NAMALWA (cell line): ENCODE results near the gene OLFML2A.
"Not testable (repeated sequence)": the region's sequence is repeated elsewhere in the genome, so short reads cannot be mapped to it uniquely, and the experiment has no call there.

Source experiments
- DNase-seq: peaks from one replicate; pipeline ENCODE4 v3.0.0-alpha.2; 2015; ENCODE audit warnings: low spot score

OLFML2A gene

GRCh38 chr9:124776954-124777648, at the start of gene OLFML2A:
OLFML2A (plus strand) TSS chr9:124777133; CDS start chr9:124777271, 138 bp downstream.
- DNase-seq = no peak

GRCh38 chr9:124730772-124731171, 46.2 kb upstream of the OLFML2A start:
- DNase-seq = no peak

- DNase-seq = peak; percentile 45
Observed at GRCh38 chr9:124733964-124734740, 42.8 kb upstream of the OLFML2A start.

GRCh38 chr9:124734741-124735083, 42.2 kb upstream of the OLFML2A start:
- DNase-seq = peak; percentile 34

- no peak for DNase-seq
Observed at GRCh38 chr9:124735121-124735520, 41.8 kb upstream of the OLFML2A start.

- DNase-seq = not testable (repeated sequence)
Observed at GRCh38 chr9:124738075-124738474, 38.9 kb upstream of the OLFML2A start.

- DNase-seq = no peak
Observed at GRCh38 chr9:124739360-124739759, 37.6 kb upstream of the OLFML2A start.

GRCh38 chr9:124741149-124741548, 35.8 kb upstream of the OLFML2A start:
- no peak for DNase-seq

- no peak for DNase-seq
Observed at GRCh38 chr9:124741662-124742061, 35.3 kb upstream of the OLFML2A start.

GRCh38 chr9:124742940-124743339, 34.0 kb upstream of the OLFML2A start:
- no peak for DNase-seq

- no peak for DNase-seq
Observed at GRCh38 chr9:124743686-124744348, 33.1 kb upstream of the OLFML2A start.

GRCh38 chr9:124747065-124747464, 29.9 kb upstream of the OLFML2A start:
- DNase-seq = no peak

- DNase-seq = no peak
Observed at GRCh38 chr9:124749284-124749683, 27.6 kb upstream of the OLFML2A start.

- no peak for DNase-seq
Observed at GRCh38 chr9:124749781-124750180, 27.2 kb upstream of the OLFML2A start.

GRCh38 chr9:124752967-124753366, 24.0 kb upstream of the OLFML2A start:
- no peak for DNase-seq

- DNase-seq = no peak
Observed at GRCh38 chr9:124754289-124754688, 22.6 kb upstream of the OLFML2A start.

GRCh38 chr9:124755061-124755460, 21.9 kb upstream of the OLFML2A start:
- DNase-seq = no peak

GRCh38 chr9:124756011-124756410, 20.9 kb upstream of the OLFML2A start:
- no peak for DNase-seq

- no peak for DNase-seq
Observed at GRCh38 chr9:124757616-124758015, 19.3 kb upstream of the OLFML2A start.

- DNase-seq = no peak
Observed at GRCh38 chr9:124758061-124758460, 18.9 kb upstream of the OLFML2A start.

GRCh38 chr9:124758691-124759090, 18.2 kb upstream of the OLFML2A start:
- DNase-seq = no peak

GRCh38 chr9:124759327-124759726, 17.6 kb upstream of the OLFML2A start:
- no peak for DNase-seq

- no peak for DNase-seq
Observed at GRCh38 chr9:124760719-124761118, 16.2 kb upstream of the OLFML2A start.
